D721Med (cell line): ENCODE results near the gene GPR39.

Source experiments
- DNase-seq: peaks from one replicate; pipeline ENCODE4 v3.0.0; 2011; ENCODE audit warnings: low spot score; ENCODE audit not compliant: insufficient read length
- FAIRE-seq: peaks from 2 replicates; lab custom pipeline; 2011; peaks lifted over from hg19 to GRCh38; lab: Jason Lieb, UNC
- TF ChIP-seq, protein P1 (sequence below): IDR thresholded peaks from 2 replicates; pipeline ENCODE4 v1.5.1; 2012; ENCODE audit warnings: mild to moderate bottlenecking, control low read depth; ENCODE audit not compliant: insufficient read depth; ENCODE audit errors: missing control alignments

Gene GPR39

DNA sequence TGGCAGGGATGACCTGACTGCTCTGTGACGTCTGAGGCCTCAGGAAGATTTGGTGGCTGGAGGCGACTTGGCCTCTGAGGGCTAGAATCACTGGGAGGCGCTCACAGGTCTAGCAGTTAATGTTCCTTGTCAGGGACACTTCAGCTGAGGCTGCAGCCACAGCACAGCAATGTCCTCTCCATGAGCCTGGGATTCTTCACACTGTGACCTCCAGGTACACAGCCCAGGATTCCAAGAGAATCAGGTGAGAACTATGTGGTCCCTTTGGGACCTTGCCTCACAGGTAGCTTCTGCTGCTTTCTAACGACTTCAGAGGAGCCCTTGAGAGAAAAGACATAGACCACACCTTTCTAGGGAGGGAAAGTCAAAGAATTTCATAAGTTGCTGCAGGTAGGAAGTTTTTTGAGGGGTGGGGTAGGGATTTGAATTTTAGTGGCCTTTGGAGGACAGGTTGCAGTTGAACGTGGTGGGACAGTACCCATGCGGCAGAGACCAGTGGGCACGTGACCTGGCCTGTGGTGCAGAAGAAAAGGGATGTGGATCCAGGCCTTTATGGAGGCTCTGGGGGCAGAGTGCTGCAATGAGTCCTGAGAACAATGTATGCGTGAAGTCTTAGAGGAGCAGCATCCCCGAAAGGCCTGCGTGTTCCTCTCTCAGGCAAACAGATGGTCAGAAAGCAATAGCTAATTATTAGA lies 167.2 kb downstream of the GPR39 start:
- TF ChIP-seq, protein P1, sequence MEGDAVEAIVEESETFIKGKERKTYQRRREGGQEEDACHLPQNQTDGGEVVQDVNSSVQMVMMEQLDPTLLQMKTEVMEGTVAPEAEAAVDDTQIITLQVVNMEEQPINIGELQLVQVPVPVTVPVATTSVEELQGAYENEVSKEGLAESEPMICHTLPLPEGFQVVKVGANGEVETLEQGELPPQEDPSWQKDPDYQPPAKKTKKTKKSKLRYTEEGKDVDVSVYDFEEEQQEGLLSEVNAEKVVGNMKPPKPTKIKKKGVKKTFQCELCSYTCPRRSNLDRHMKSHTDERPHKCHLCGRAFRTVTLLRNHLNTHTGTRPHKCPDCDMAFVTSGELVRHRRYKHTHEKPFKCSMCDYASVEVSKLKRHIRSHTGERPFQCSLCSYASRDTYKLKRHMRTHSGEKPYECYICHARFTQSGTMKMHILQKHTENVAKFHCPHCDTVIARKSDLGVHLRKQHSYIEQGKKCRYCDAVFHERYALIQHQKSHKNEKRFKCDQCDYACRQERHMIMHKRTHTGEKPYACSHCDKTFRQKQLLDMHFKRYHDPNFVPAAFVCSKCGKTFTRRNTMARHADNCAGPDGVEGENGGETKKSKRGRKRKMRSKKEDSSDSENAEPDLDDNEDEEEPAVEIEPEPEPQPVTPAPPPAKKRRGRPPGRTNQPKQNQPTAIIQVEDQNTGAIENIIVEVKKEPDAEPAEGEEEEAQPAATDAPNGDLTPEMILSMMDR: no peak
- no peak for DNase-seq
- no peak for FAIRE-seq

DNA sequence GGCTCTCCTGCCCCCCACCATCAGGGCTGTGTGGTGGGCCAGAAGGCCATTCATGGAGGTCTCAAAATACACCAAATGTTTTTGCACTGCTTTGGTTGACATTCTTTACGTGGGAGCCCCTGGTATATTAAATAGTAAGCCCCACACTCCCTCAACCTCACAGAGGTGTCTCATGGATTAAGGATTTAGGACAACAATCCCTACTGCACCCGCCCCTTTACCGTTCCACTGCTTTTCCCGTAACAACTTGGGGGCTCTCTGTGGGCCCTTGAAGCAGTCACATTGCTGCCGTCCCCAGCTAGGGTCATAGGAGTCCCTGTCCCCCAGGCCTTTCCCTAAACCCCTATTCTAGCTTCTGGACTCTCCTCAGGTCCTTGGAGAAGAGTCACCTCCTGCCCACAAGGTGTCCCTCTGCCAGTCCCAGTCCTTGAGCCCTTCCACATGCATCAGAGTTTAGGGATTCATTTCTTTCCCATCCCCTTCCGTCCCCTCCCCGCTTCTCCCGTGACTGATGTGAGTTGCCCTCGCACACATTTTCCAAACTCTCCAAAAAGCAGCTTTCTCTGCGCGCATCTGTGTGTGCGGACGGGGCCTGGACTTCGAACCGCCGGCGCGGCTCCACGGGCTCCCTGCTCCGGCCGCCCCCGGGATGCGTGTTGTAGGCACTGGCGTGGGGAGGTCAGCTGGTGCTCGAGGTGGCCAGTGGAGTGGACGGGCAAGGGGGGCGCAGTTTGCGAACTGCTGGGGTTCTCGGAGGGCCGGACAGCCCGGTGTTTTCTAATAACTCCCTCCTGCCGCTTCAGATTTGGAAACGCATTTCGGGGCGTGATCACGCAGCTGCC lies 168.6 kb downstream of the GPR39 start:
- FAIRE-seq (no peak), DNase-seq (no peak)
- TF ChIP-seq, protein P1: no peak

DNA sequence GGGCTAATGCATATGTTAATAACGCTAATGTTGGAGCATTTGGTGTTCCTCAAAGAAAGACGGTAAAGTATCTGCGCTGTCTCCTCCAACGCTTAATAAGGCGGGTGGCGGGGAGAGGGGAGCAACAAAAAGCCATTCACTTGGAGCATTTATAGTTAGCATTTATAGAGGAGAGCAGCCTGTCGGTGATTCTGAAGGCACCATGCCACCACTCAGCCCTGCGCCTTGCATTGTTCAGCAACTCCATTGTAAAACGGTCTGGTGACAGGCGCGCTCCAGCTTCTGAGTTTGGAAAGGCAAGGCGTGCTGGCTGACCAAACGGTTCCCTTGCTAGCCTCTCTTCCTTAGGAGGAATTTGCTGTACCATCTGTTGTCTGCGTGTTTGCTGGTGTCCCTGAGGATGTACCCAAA lies 169.5 kb downstream of the GPR39 start:
- DNase-seq: no peak
- FAIRE-seq: no peak
- TF ChIP-seq, protein P1: no peak

DNA sequence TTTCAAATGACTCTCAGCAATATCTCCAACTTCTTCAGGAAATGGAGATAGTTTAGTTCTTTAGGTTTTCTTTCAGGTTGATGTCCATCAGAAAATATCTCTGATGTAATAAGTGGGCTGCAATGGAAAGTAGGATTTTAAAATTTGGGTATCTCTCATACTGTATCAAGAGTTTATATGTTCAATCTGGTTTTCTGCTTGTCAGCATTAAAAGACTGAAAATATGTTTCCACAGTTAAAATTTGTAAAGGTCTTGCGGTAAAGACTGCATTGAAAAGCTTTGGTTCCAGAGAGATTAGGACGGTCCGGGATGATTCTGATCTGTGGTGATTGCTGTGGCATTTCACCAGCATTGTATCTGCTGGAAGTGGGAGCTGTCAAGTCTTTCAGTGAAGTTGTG lies 170.2 kb downstream of the GPR39 start:
- TF ChIP-seq, protein P1: no peak
- FAIRE-seq (no peak), DNase-seq (no peak)

DNA sequence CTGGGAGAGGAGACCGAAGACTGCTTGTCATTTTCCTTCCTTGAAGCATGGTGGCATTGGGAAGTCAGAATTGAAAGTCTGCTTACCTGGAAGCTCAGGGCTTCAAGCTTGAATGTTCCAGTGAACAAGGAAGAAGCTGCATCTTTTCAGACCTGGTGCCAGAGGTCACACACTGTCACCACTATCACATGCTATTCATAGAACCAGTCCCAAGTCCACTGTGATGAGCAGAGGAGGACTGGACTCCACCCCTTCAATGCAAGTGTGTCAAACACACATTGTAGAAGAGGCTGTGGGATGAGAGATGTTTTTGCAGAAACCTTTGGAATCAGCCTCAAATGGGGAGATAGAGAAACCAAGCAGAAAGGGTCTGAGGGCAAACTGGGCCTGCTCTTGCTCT lies 172.0 kb downstream of the GPR39 start:
- TF ChIP-seq, protein P1: no peak
- no peak for FAIRE-seq
- DNase-seq: no peak

DNA sequence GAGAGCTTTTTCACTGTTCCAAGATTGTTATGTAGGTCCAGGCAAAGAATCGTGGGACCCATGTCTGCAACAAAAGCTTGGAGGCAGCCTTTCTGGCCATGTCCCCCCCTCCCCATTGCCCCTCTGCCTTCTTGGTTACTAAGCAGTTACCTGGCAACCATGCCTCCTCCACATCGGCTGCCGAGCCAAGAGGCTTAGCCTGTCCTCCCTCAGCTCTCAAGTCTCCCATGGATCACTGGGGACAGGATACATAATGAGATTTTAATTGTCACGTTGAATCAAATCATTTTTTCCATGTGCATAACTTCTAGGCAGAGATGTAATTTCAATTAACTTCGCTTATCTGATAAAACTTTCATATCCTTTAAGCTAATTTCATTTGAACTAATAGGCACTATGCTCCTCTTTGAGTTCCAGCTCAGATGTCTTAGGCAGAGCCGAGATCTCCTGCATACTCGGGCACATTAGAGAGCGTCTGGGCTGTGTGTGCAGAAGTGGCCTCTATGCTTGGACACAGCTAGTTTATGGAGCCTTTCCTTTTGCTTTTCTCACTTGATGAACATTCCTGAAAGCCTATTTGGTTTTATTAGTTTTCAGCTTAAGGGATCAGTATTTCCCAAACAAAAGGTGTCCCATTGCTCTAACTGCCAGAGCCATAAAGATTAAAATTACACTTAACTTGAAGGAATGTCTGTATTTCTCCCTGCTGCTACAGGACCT lies 172.7 kb downstream of the GPR39 start:
- FAIRE-seq (no peak), DNase-seq (no peak)
- TF ChIP-seq, protein P1: no peak
